Esophagus muscularis mucosa (tissue), 4 donors: ENCODE results near the gene BAAT. TPM values are rescaled to one million over a fixed set of nuclear protein-coding genes. Genes with fewer than 3 reads are reported as not detected.

Experiments used
- DNase-seq: peaks from one replicate; pipeline ENCODE4 v3.0.0-alpha.2; 2017; ENCODE audit errors: extremely low spot score
- H3K27ac ChIP-seq, 4 donors: fragments of 200-600 bp; sonication (generic); replicated peaks in 1 of 4; 1 replicate in 3 of 4; 2 replicates in 1 of 4; pipeline ENCODE4 v1.5.1; 2016 to 2019; ENCODE audit warnings: mild to moderate bottlenecking in 1 of 4
- H3K27me3 ChIP-seq, 4 donors: fragments of 200-600 bp; sonication (generic); one replicate each; pipeline versions ENCODE4 v1.5.1 to v1.6.0; 2016 to 2019
- H3K36me3 ChIP-seq, 4 donors: fragments of 200-600 bp; sonication (generic); one replicate each; pipeline ENCODE4 v1.5.1; 2016 to 2019
- H3K4me1 ChIP-seq, 4 donors: fragments of 200-600 bp; sonication (generic); one replicate each; pipeline ENCODE4 v1.5.1; 2016 to 2019
- H3K4me3 ChIP-seq, 4 donors: fragments of 200-600 bp; sonication (generic); 1 replicate in 2 of 4; 2 replicates in 2 of 4; pipeline ENCODE4 v1.5.1; 2016 to 2019; ENCODE audit warnings: mild to moderate bottlenecking in 4 of 4, moderate library complexity in 1 of 4
- H3K9me3 ChIP-seq, 4 donors: fragments of 200-600 bp; sonication (generic); 1 replicate in 3 of 4; 2 replicates in 1 of 4; pipeline ENCODE4 v1.5.1; 2016 to 2019
- CTCF ChIP-seq, 3 experiments: fragments of 200-600 bp in 2 of 3; fragments of 450-650 bp in 1 of 3; sonication (generic) in 2 of 3; IDR thresholded peaks; one replicate each; pipeline ENCODE4 v1.5.1; 2017 to 2019; ENCODE audit warnings: antibody characterized with exemption in 3 of 3, mild to moderate bottlenecking in 2 of 3, moderate library complexity in 1 of 3
- EP300 ChIP-seq: sonication (generic); formaldehyde crosslinking; IDR thresholded peaks from one replicate; pipeline ENCODE4 v1.6.1; 2017; ENCODE audit warnings: antibody characterized with exemption
- POLR2A ChIP-seq: fragments of 450-650 bp; IDR thresholded peaks from one replicate; pipeline ENCODE4 v1.6.1; 2017; ENCODE audit warnings: antibody characterized with exemption, moderate library complexity, mild to moderate bottlenecking, low read depth
- POLR2AphosphoS5 ChIP-seq, 2 donors: sonication (generic); formaldehyde crosslinking; IDR thresholded peaks; one replicate each; pipeline ENCODE4 v1.6.1; 2017; ENCODE audit warnings: antibody characterized with exemption in 2 of 2
- WGBS: methylation state at CpG from one replicate; pipeline ENCODE4 v1.1.5; 2018; 5-methylcytosine and 5-hydroxymethylcytosine counted together
- intact Hi-C: fragments of 100-400 bp; cut with DNase I; formaldehyde crosslinking; loops from one replicate; pipeline ENCODE4 v1.15.1; 2023
- small RNA-seq, 3 donors: library from RNA; depleted of rRNA; stranded (forward); fragments of <200 nt; gene quantifications; one replicate each; pipeline ENCODE3, GENCODE V24; 2016
- total RNA-seq, 4 donors: library from RNA; depleted of rRNA; stranded (reverse); fragments of >200 nt; gene quantifications; one replicate each; pipeline versions ENCODE4 v1.1.0 to v1.2.1, GENCODE V29; 2016

BAAT gene
- total RNA-seq, 4 donors from 2014 or later = not detected

DNA sequence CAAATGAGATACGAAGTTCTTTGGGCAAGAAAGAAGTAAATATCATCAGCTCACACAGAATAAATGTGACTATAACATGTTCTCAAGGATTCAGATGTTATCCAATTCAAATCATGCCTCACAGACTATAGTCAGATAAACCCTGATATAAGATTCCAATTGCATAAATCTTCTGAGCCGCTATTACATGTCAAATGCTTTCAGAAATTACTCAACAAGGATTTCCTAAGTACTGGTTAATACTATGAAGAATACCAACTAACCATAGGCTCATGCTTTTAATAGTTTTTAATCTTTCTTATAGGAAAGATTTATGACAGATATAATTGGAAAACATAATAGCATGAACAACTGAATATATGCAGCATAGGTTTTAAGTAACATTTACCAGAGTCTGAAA lies 73.6 kb downstream of the BAAT start:
- TF ChIP-seq POLR2AphosphoS5 (IDR thresholded peaks at IDR 0.05) = no peak
- TF ChIP-seq POLR2A = no peak
- no peak for TF ChIP-seq CTCF (IDR thresholded peaks at IDR 0.05)
- TF ChIP-seq EP300 = no peak
- intact Hi-C loops = loop anchor here (5.0 kb wide), 2 partner anchors 599 to 709 kb away; no protein-coding TSS in a partner anchor
- DNase-seq = no peak
- no peaks in the 10 kb centered on the region for H3K9me3 ChIP-seq
- peaks cover 0 to 7% (median 0%) of the 10 kb centered on the region in 4 donors for H3K4me1 ChIP-seq
- no peak overlapping the region for H3K27ac ChIP-seq
- no peak overlapping the region for H3K4me3 ChIP-seq
- 36% methylated on average over 2 of the region's 2 CpGs for WGBS
- no peaks in the 10 kb centered on the region for H3K27me3 ChIP-seq
- no peaks in the 10 kb centered on the region for H3K36me3 ChIP-seq

Small RNA genes lying within 50 kb of the gene (small RNA-seq; reads per million reads assigned to genes)
- 0 reads per million in 3 donors for gene RF00322

Other genes starting within 250 kb of the BAAT start
- 10 to 100 TPM in 2 of 4 donors, 1 to 10 TPM in 2; 8.3 to 12.9 (median 10.4) TPM for gene MRPL50, start 13.6 kb upstream of the BAAT start, total RNA-seq
- gene ZNF189, start 13.8 kb upstream of the BAAT start, total RNA-seq = 10 to 100 TPM; 16.7 to 19.6 (median 18.6) TPM
- under 1 TPM in 2 of 4 donors, not detected in 2; 0.23 to 0.33 TPM for gene ALDOB, start 50.8 kb upstream of the BAAT start, total RNA-seq
- 10 to 100 TPM; 23.0 to 32.1 (median 27.2) TPM for gene RNF20, start 148.8 kb upstream of the BAAT start, total RNA-seq
- under 1 TPM in 1 of 4 donors, not detected in 3; 0.06 TPM for gene PPP3R2, start 210.0 kb upstream of the BAAT start, total RNA-seq